HG03457 (cell line): ENCODE measurements around the gene SHANK2.
"Not testable (repeated sequence)": the region's sequence is repeated elsewhere in the genome, so short reads cannot be mapped to it uniquely, and the experiment has no call there.

Experiments
- ATAC-seq: cut with Tn5 transposase; IDR thresholded peaks from one replicate; pipeline ENCODE4 v1.9.1; 2021; ENCODE audit warnings: moderate number of reproducible peaks; ENCODE audit not compliant: unreplicated experiment

The SHANK2 gene

DNA sequence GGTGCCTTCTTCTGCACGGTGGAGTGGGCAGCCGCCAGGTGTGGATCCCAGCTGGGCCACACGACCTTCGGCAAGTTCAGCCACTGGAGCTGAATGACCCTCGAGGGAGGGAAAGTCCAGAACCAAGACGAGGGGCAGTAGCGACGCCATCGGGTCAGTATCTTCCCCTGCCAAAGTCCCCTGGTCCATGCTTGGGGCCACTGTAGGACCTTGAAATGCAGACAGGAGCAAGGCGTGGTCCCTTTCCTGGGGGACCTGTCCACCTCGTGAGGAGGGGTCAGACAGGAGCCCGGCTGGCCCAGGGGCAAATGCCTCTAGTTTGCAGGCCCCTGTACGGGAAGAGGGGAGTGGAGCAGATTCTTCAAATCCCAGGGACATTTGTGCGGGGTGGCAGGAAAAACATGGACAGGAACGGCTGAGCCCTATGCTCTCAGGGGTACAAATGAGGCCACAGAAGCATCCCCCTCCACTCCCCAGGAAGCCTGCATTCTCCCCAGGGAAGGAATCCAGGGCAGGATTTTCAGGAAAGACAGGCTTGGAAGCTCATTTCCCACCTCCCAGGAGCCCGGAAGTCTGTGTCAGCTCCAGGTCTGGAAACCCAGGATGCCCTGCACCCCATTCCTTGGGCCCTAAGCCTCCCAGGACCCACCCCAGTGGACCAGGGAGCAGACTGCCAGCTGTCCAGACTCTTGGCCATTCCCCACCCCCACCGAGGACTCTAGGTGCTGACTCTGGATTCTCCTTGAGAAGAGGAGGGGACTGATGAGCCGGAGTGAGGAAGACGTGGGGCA is 6.6 kb downstream of the SHANK2 start:
- ATAC-seq = no peak

DNA sequence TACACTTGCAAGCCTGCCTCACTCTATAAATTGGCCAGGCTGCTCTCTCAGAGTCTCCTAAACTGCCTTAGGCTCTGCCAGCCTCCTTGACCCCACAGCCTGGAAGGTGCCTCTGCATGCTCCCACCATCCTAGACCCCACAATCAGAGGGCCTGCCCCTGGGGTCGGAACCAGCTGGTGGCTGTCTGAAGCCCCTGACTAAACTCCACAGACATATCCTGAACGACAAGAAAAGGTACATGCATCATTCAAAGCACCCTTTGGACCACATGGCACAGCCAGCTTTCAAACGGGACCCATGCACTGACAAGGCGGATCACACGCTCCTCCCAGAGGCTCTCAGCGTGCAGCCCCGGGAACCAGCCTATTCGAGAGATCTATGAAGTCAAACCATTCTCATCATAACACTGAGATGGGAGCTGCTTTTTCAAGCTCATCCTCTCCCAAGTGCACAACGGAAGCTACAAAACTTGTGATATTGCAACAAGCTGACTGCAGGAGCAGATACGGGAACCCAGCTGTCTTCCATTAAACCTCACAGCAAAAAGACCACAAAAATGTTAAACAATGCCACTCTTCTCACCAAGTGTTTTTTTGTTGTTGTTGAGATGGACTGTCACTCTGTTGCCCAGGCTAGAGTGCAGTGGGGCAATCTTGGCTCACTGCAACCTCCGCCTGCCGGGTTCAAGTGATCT is 8.1 kb downstream of the SHANK2 start:
- no peak for ATAC-seq

DNA sequence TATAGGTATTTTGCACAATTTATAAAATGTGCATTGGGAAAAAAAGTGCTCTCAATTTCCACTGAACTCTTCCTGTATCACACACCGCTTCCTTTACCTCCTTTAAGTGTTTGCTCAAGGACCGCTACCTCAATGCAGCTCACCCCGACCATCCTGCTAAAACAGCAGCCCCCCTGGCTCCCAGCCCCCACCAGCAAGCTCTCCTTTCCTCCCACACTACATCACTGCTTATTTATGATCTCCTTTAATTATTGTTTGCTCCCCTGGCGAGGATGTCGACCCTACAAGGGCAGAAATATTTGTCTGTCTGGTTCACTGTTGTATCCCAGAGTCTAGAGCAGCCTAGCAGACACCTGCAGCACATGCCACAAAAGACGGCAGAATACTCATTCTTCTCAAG is 10.0 kb downstream of the SHANK2 start:
- no peak for ATAC-seq

DNA sequence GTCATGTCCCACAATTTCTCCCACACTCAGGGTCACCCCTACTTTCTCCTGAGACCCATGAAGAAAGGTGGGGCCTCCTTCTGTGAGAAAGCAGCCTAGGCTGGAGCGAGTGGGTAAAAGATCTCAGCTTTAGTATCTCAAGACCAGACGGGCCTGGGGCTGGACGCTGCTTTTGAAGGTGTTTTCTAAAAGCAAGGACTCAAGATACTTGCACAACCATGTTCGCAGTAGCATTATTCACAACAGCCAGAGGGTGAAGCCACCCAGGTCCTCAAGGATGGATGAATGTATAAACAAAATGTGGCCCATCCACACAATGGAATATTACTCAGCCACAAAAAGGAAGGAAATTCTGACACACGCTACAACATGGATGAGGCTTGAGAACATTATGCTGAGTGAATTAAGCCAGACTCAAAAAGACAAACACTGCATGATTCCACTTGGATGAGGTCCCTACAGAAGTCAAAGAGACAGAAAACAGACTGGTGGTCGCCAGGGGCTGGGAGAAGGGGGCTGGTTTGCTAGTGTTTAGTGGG is 10.6 kb downstream of the SHANK2 start:
- ATAC-seq = no peak

DNA sequence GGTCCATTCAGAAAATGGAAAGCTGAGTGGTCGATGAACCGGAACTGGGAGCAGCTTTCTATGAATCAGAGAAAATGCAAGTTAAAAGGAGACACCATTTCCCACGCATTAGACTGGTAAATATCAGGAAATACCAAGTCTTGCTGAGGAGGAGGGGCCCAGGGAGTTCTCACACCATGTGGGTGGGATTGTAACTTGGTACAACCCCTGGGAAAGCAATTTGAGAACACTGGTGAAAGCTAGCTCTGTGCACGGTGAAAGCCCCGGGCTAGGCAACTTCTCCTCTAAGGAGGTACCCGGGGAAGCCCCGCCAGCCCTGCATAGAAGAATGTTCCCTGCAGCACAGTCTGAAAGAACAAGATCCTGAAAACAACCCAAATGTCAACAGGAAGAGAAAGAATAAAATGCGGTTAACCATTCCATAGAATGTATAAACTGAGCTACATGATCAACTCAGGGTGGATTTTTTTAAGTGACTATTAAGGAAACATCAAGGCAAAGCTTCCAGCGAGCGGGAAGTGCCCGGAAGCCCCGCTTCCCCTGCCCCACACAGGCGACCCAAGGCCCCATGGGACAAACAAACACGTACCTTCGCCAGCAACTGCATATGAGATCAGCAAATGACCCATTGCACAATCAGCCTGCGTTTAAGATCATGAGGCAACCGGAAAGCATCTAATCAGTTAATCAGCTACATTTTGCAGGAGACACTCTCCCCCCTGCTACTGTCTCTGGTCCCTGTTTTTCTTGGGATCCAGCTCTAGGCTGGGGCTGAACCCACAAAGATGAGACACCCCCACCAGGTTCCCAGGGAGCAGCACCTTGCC is 11.3 kb downstream of the SHANK2 start:
- no peak for ATAC-seq

DNA sequence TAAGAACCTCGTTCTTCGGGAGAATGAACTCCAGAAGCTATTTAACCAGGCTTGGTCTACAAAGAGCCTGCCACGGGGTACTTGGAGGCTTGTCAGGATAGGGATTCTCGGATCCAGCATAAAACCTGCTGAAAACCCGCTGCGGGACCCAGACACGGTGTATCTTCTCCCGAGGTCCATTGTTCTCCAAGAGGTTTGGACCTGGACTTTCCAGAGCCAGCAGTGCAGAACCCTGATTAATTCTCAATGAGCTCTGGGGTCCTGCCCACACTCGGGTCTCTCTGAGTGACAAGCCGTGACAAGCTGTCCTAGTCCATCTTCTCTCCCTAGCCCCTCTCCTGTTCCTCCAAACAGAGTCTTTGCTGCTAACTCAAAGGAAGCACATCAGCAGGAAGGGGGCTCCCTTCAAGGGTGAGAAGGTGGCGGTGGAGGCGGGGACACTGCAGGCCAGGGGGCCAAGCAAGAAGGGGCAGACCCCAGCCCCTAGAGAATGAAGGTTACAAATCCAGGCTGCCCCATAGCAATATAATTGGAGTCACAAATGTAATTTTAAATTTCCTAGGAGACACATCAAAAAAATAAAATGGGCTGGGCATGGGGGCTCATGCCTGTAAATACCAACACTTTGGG is 12.2 kb downstream of the SHANK2 start:
- ATAC-seq = no peak

DNA sequence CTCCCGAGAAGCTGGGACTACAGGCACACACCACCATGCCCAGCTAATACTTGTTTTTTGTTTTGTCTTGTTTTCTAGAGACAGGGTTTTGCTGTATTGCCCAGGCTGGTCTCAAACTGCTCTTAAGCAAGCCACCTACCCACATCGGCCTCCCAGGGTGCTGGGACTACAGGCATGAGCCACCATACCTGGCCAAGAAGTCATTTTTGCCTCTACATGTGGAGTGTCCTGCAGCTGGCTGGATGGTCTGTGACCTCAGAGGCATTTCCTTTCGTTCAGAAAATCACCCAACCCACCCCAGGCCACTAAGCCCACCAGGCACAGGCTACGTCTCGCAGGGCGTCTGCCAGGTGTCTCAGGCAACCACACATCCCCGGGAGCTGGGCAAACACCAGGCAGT is 12.8 kb downstream of the SHANK2 start:
- ATAC-seq = no peak

DNA sequence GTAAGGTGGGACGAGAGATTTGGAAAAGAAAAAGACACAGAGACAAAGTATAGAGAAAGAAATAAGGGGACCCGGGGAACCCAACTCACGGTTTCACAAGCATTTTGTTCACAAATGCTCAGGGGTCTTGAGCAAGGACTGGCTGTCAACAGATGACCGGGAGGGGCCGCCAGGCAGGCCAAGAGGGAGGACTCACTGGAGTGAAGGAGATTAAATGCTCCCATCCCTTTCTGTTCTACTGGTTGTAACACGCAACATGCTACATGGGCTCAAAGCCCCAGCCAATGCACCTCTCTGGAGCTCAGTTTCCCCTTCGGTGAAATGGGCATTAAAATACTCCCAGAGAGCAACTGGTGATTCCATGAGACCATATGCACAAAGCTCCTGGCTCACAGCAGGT is 13.4 kb downstream of the SHANK2 start:
- ATAC-seq = no peak

DNA sequence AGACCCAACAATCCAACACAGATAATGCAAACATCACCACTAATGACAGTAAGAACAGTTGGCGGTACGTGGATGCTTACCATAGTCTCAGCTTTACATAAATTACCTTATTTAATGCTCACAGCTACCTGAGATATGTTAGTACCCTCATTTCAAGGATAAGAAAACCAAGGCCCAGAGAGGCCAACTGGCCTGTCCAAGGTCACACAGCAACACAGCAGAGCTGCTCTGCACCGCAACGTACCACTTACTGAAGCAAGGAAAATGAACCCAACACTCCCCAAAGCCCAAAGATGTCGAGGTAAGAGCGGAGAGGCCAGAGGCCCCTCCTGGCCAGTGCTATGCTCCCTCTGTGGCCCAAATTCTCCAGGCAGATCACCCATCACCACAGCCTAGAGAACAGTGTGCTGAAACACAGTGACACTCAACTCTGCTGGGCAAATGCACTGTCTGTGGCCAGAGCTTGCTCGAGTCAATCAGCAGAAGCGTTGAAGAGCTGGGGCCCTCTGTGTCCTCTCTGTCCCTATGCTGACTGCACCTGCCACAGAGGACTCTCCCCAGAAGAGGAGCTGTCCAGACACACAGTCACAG is 14.0 kb downstream of the SHANK2 start:
- no peak for ATAC-seq

DNA sequence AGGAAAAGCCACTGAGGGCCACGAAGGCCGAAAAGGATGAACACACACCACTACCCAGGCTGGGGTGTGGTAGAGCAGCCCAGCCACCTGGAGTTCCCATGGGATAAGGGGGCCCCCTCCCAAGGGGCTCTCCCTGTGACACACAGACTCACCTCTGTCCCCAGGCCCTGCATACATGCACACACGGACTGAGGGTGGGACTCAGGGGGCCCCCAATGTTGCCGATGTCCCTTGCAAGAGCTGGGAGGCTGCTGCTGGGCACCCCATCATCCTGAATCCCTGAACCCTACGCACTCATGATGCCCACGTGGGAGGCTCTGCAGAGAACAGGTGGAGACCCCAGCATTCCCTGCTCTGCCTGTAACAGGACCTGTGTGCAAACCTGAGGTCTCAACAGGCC is 14.5 kb downstream of the SHANK2 start:
- no peak for ATAC-seq

DNA sequence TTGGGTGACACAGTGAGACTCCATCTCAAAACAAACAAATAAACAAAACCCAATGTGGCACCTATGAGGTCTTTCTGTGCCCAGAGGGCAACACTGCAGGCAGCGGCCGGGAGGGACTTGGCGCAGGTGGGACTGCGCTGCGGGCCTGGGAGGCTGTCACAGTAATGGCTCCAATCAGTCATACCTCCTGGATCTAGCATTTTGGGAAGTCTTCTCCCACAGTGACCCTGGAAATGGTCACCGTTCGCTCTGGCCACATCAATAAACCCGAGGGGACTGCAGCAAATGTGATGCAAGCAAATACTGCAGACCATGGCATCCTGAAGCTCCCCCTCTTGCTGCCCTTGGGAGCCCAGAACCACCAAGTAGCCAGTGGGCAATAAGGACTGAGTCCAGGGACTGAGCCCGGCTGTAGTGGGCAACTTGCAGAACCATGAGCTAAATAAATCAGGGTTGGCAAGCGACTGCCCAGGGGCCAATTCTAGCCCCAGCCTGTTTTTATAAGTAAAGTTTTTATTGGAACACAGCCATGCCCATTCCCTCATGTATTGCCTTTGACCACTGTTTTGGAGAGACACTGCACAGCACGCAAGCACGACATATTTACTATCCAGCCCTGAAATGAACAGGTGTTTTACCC is 15.4 kb downstream of the SHANK2 start:
- no peak for ATAC-seq

DNA sequence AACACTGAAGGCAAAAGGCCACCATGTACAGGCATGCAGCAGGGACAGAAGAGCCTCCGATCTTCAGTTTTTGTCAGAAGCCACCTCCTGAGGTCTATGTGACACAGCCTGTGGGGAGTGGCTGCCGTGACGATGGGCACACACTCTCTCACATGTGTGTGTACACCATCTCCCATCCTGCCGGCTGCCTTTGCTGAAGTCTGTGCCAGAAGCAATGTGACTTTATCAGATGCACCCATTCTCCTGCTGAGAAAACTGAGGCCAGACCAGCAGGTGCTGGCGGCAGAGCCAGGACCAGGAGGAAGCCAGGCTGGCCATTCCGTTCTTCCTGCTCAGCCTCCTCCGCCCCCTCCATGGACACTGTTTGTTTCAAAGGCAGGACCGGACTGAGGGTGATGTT is 16.7 kb downstream of the SHANK2 start:
- ATAC-seq = no peak

DNA sequence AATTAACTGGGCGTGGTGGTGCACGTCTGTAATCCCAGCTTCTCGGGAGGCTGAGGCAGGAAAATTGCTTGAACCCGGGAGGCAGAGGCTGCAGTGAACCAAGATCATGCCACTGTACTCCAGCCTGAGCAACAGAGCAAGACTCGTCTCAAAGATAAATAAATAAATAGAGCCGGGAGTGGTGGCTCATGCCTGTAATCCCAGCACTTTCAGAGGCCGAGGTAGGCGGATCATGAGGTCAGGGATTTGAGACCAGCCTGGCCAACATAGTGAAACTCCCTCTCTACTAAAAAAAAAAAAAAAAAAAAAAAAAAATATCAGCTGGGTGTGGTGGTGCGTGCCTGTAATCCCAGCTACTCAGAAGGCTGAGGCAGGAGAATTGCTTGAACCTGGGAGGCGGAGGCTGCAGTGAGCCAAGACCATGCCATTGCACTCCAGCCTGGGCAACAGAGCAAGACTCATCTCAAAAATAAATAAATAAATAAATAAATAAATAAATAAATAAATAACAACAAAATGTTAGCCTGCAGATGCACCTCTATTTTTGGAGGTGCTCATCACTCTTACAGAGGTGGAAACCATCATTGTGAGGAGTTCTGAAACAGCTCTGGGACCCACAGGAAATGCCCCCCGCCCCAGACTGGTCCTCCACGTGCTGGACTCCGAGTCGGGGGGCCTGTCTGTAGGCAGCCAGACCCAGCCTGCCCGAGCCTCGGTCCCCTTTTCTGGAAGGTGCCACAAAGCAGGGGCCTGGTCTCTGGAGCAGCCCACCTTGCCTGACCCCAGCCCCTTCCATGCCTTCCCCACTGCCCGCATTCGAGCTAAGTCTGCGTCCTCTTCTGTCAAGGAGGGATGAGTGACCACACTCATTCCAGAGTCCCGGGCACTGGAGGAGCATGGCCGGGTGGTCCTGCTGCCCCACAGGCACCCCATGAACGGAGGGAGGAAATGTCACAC is 18.2 kb downstream of the SHANK2 start:
- not testable (repeated sequence) for ATAC-seq

DNA sequence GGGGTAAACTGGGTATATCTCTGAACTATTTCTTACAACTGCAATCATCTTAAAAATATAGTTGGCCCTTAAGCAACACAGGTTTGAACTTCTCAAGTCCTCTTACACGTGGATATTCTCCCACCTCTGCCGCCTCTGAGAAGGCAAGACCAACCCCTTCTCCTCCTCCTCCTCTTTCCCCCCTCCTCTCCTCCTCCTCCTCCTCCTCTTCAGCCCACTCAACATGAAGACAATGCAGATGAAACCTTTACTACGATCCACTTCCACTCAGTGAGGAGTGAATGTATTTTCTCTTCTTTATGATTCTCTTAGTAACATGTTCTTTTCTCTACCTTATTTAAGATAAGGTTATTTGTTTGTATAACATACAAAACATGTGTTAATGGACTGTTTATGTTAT is 20.0 kb downstream of the SHANK2 start:
- no peak for ATAC-seq

DNA sequence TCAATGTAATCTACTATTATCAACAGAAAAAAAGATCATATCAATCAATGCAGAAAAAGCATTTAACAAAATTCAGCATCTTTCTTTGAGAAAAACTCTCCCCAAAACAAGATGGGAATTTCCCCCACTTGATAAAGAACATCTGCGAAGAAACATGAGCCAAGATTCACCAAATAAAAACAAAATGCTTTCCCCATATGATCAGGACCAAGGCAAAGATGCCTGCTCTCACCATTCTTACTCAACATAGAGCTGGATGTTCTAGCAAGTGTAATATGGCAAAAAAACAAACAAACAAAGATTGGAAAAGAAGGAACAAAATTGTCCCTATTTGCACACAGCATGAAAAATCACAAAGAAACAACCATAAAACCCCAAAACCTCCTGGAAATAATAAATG is 23.4 kb downstream of the SHANK2 start:
- ATAC-seq = no peak

DNA sequence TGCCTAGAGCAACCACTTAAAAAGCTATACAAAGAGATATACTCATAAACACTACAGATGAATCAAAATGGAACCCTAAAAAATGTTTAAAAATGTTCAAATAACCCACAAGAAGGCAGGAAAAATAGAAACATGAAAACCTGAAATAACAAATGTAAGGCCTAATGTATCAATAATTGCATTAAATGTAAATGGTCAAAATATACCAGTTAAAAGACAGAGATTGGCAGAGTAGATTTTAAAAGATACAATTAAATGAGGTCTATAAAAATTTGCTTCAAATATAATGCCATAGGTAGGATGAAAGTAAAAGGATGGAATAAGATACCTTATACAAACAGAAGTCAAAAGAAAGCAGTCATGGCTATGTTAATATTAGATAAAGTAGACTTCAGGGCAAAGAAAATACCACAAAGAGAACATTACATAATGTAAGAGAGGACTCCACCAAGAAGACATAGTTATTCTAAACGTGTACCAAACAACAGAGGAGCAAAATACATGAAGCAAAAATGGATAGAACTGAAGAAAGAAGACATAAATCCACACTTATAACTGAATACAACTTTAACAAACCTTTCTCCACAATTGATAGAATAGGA is 25.2 kb downstream of the SHANK2 start:
- ATAC-seq = no peak

DNA sequence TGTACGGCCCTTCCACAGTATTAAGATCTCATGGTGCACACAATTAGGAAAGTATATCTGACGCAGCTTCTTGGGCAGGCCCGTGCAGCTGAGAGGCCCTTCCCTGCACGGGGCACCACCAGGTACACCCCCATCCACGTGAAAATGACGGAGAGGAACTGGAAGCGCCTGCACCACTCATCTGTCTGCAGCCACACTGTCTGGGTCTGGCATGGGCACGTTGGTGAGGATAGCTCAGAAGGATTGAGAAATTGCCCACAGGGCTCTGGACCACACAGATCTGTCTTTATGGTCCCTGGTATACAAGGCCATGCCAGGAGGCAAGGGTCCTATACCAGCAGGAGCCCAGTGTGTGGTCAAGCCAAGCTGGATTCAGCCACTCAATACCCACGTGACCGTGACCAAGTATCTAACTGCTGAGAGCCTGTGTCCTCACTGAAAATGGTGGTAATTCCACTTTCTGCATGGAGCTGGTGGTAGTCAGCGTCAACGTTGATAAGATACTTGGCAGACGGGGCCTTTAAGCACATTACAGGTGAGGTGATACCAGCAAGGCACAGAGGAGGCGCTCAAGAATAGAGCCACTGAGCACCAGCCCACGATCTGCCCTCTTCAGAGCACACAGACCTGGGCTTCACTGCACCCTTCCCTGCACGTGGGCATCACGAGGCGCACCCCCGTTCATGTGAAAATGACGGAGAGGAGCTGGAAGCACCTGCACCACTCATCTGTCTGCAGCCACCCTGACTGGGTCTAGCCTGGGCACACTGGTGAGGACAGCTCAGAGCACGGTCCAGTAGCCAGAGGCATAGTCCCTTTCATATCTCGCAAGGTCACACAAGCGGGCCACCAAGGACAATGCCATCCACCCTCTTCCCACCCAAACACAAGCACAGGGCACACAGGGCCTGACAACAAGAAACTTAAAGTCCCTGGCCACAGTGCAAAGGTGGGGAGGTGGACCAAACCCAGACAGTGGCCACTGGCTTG is 28.4 kb downstream of the SHANK2 start:
- no peak for ATAC-seq

DNA sequence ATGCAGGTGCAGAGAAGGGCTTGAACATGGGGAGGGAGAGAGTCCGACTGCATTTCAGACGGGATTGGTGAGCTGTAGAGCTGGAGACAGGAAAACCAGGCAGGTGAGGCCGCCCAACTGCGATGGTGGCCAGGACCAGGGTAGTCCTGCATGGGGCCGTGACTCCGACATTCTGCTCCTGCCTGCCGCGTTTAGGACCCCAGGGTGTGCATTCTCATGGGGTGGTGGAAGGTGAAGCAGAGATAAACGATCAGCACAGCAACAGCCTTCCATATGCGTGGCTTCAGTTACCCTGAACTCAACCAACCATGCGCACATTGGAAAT is 29.3 kb downstream of the SHANK2 start:
- no peak for ATAC-seq
